ENCODE results near the gene PTPRJ. TPM values are rescaled to one million over a fixed set of nuclear protein-coding genes. Genes with fewer than 3 reads are reported as not detected.

The PTPRJ gene
- total RNA-seq, 1 experiment from 2014 or later: 0.30 TPM

DNA sequence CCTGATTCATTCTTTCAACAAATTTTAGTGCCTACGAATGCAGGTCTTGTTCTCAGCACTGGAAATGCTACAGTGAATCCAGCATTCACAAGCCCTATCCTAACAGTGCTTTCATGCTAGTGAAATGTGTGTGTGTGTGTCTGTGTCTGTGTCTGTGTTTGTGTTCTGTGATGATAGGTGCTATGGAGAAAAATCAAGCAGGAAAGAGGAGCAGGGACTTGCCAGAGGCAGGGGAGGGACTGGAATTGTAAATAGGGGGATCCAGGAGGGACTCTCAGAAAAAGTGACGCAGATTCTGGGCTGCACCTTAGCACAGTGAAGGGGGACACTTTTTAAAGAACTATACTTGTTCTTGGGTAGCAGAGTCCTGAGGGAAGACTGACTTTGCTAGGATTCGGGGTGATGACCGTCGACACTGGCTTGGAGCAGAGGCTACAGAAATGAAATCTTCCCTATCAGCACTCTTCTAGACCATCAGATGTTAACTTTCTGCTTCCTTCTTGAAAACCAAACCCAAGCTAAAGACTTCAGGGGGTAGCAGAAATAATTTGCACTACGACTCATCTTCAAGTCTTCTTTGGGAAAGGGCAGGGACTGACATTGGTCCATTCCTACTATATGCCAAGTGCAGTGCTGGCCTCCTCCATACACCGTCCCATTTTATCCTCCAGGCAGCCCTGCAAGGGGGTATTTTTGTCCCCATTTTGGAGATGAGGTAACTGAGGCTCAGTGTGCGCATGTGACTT is 39.3 kb upstream of the PTPRJ start:
- Mint-ChIP-seq H3K27ac (ENCODE audit: low read depth, unreplicated experiment) (no peak overlapping the region), H3K4me3 (ENCODE audit: unreplicated experiment) (no peak overlapping the region), H3K4me1 (ENCODE audit: insufficient read depth, unreplicated experiment) (peaks cover 4% of the 10 kb centered on the region), H3K27me3 (ENCODE audit: insufficient read depth, unreplicated experiment) (no peaks in the 10 kb centered on the region), H3K36me3 (ENCODE audit: insufficient read depth, unreplicated experiment) (no peaks in the 10 kb centered on the region), H3K9me3 (ENCODE audit: unreplicated experiment) (no peaks in the 10 kb centered on the region)
- TF ChIP-seq, protein P1, sequence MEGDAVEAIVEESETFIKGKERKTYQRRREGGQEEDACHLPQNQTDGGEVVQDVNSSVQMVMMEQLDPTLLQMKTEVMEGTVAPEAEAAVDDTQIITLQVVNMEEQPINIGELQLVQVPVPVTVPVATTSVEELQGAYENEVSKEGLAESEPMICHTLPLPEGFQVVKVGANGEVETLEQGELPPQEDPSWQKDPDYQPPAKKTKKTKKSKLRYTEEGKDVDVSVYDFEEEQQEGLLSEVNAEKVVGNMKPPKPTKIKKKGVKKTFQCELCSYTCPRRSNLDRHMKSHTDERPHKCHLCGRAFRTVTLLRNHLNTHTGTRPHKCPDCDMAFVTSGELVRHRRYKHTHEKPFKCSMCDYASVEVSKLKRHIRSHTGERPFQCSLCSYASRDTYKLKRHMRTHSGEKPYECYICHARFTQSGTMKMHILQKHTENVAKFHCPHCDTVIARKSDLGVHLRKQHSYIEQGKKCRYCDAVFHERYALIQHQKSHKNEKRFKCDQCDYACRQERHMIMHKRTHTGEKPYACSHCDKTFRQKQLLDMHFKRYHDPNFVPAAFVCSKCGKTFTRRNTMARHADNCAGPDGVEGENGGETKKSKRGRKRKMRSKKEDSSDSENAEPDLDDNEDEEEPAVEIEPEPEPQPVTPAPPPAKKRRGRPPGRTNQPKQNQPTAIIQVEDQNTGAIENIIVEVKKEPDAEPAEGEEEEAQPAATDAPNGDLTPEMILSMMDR (IDR thresholded peaks at IDR 0.05; ENCODE audit: unreplicated experiment): no peak
- intact Hi-C loops (cut with micrococcal nuclease): no loop called here
- POLR2A ChIA-PET: no interaction called here
- CTCF ChIA-PET: interaction anchor here (15.1 kb wide), 1 partner anchor 171 kb away, joined by 451 read pairs; no protein-coding TSS in a partner anchor
- no peak for DNase-seq (ENCODE audit: unreplicated experiment)
- no TSS peak for BruUV-seq (replicated peaks)

- POLR2A ChIA-PET: no interaction called here
- TF ChIP-seq, protein P1 (IDR thresholded peaks at IDR 0.05; ENCODE audit: unreplicated experiment): no peak
- Mint-ChIP-seq H3K27me3 (ENCODE audit: insufficient read depth, unreplicated experiment) (no peaks in the 10 kb centered on the region), H3K4me1 (ENCODE audit: insufficient read depth, unreplicated experiment) (peaks cover 12% of the 10 kb centered on the region), H3K36me3 (ENCODE audit: insufficient read depth, unreplicated experiment) (no peaks in the 10 kb centered on the region), H3K4me3 (ENCODE audit: unreplicated experiment) (no peak overlapping the region), H3K27ac (ENCODE audit: low read depth, unreplicated experiment) (no peak overlapping the region), H3K9me3 (ENCODE audit: unreplicated experiment) (no peaks in the 10 kb centered on the region)
- CTCF ChIA-PET: interaction anchor here (1.1 to 15.1 kb wide), 3 partner anchors 7 to 170 kb away, joined by 3 to 451 read pairs (median 9); no protein-coding TSS in a partner anchor
- intact Hi-C loops (cut with micrococcal nuclease): no loop called here
- BruUV-seq (replicated peaks): no TSS peak
- peak; percentile 34 for DNase-seq (ENCODE audit: unreplicated experiment)
Measured at GRCh38 chr11:47941907-47942558, 38.3 kb upstream of the PTPRJ start.

- ChIA-PET CTCF (interaction anchor here (0.5 to 15.1 kb wide), 5 partner anchors 9 to 205 kb away, joined by 3 to 451 read pairs (median 4); no protein-coding TSS in a partner anchor), POLR2A (no interaction called here)
- Mint-ChIP-seq H3K4me3 (ENCODE audit: unreplicated experiment) (no peak overlapping the region), H3K27me3 (ENCODE audit: insufficient read depth, unreplicated experiment) (no peaks in the 10 kb centered on the region), H3K9me3 (ENCODE audit: unreplicated experiment) (no peaks in the 10 kb centered on the region), H3K4me1 (ENCODE audit: insufficient read depth, unreplicated experiment) (peaks cover 18% of the 10 kb centered on the region), H3K27ac (ENCODE audit: low read depth, unreplicated experiment) (no peak overlapping the region), H3K36me3 (ENCODE audit: insufficient read depth, unreplicated experiment) (no peaks in the 10 kb centered on the region)
- TF ChIP-seq, protein P1 (IDR thresholded peaks at IDR 0.05; ENCODE audit: unreplicated experiment): no peak
- DNase-seq (ENCODE audit: unreplicated experiment): no peak
- intact Hi-C loops (cut with micrococcal nuclease): no loop called here
- BruUV-seq (replicated peaks): no TSS peak
Measured at GRCh38 chr11:47943721-47944586, 36.4 kb upstream of the PTPRJ start.

DNA sequence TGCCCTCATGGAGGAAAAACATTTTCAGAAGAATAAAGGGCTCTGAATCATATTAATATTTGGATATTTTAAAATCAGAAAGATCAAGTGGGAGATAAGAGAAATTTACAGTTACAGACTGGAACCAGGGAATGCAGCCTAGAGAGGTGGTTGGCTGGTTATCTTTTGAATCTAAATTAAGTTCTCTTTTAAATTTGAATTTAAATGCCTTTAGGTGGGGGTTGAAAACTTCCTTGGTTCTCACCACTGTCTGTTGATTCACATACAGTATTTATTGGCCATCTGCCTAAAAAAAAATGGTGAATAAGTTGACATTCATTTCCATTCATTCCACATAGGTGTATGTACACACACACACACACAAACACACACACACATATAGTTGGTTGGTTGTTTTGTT is 35.7 kb upstream of the PTPRJ start:
- H3K9me3 Mint-ChIP-seq (ENCODE audit: unreplicated experiment): no peaks in the 10 kb centered on the region
- DNase-seq (ENCODE audit: unreplicated experiment): no peak
- TF ChIP-seq, protein P1 (IDR thresholded peaks at IDR 0.05; ENCODE audit: unreplicated experiment): no peak
- no peaks in the 10 kb centered on the region for H3K36me3 Mint-ChIP-seq (ENCODE audit: insufficient read depth, unreplicated experiment)
- H3K27me3 Mint-ChIP-seq (ENCODE audit: insufficient read depth, unreplicated experiment): no peaks in the 10 kb centered on the region
- no TSS peak for BruUV-seq (replicated peaks)
- peaks cover 18% of the 10 kb centered on the region for H3K4me1 Mint-ChIP-seq (ENCODE audit: insufficient read depth, unreplicated experiment)
- no peak overlapping the region for H3K27ac Mint-ChIP-seq (ENCODE audit: low read depth, unreplicated experiment)
- no peak overlapping the region for H3K4me3 Mint-ChIP-seq (ENCODE audit: unreplicated experiment)
- ChIA-PET POLR2A (no interaction called here), CTCF (interaction anchor here (0.9 to 5.2 kb wide), 2 partner anchors 10 kb away, joined by 4 to 34 read pairs; no protein-coding TSS in a partner anchor)
- intact Hi-C loops (cut with micrococcal nuclease): loop anchor here (5.0 kb wide), 1 partner anchor 38 kb away; the partner anchor contains the start of gene PTPRJ

All from MCF 10A (cell line).